PC-9 (cell line): Measurements from ENCODE around the gene OAT. TPM values are rescaled to one million over a fixed set of nuclear protein-coding genes. Genes with fewer than 3 reads are reported as not detected.
A peak's percentile ranks its signal among the peaks of the same experiment; 100 is the strongest.

Experiments
- Bru-seq: library from RNA; stranded (reverse); fragments of 400-500 nt; gene quantifications from one replicate; lab custom pipeline; 2021; lab: Mats Ljungman, UMichigan
- BruChase-seq, 2 experiments: library from RNA; stranded (reverse); fragments of 400-500 nt; gene quantifications; one replicate each; lab custom pipeline; 2021; lab: Mats Ljungman, UMichigan
- BruUV-seq: library from RNA; stranded (reverse); fragments of 400-500 nt; replicated peaks from 2 replicates; lab custom pipeline; 2021; lab: Mats Ljungman, UMichigan
- CTCF ChIA-PET: fragments of 300-600 bp; sonication (Branson Sonifier 250); formaldehyde crosslinking; loops from one replicate; lab custom pipeline; 2022; ENCODE audit warnings: antibody characterized with exemption; lab: Charles Lee
- POLR2A ChIA-PET: fragments of 300-600 bp; sonication (Branson Sonifier 250); formaldehyde crosslinking; loops from one replicate; lab custom pipeline; 2022; ENCODE audit warnings: antibody characterized with exemption; ENCODE audit not compliant: unreplicated experiment; lab: Charles Lee
- DNase-seq, 2 experiments: peaks; one replicate each; pipeline versions ENCODE4 v3.0.0 to v3.0.0-alpha.2; 2015 to 2022; ENCODE audit warnings: mixed read lengths in 1 of 2
- H2AFZ ChIP-seq: fragments of 200-600 bp; sonication (generic); 2 replicates; pipeline ENCODE4 v1.8.1; 2017; ENCODE audit warnings: antibody characterized with exemption
- H3F3A ChIP-seq: fragments of 200-600 bp; sonication (generic); 2 replicates; pipeline ENCODE4 v1.8.1; 2017; ENCODE audit warnings: antibody characterized with exemption, mild to moderate bottlenecking, low read depth; ENCODE audit not compliant: insufficient read depth
- H3K27ac ChIP-seq: fragments of 200-600 bp; sonication (generic); 2 replicates; pipeline ENCODE4 v1.6.1; 2016; ENCODE audit warnings: mixed run types
- H3K27me3 ChIP-seq: fragments of 200-600 bp; sonication (generic); 2 replicates; pipeline ENCODE4 v1.6.1; 2016; ENCODE audit warnings: low read depth, mixed run types; ENCODE audit not compliant: insufficient read depth
- H3K36me3 ChIP-seq: fragments of 200-600 bp; sonication (generic); 2 replicates; pipeline ENCODE4 v1.6.1; 2016; ENCODE audit warnings: low read depth, mixed run types
- H3K4me1 ChIP-seq: fragments of 200-600 bp; sonication (generic); replicated peaks from 2 replicates; pipeline ENCODE4 v1.6.1; 2016; ENCODE audit warnings: mixed run types; ENCODE audit not compliant: insufficient read depth
- H3K4me2 ChIP-seq: fragments of 200-600 bp; sonication (generic); 2 replicates; pipeline ENCODE4 v1.6.1; 2017; ENCODE audit warnings: mixed run types
- H3K4me3 ChIP-seq: fragments of 200-600 bp; sonication (generic); 2 replicates; pipeline ENCODE4 v1.6.1; 2016; ENCODE audit warnings: mixed run types
- H3K79me2 ChIP-seq: fragments of 200-600 bp; sonication (generic); 2 replicates; pipeline ENCODE4 v1.6.1; 2017; ENCODE audit warnings: low read depth, mixed run types
- H3K9me2 ChIP-seq: fragments of 200-600 bp; sonication (generic); 2 replicates; pipeline ENCODE4 v1.8.1; 2017; ENCODE audit warnings: mild to moderate bottlenecking; ENCODE audit not compliant: insufficient read depth
- H3K9me3 ChIP-seq: fragments of 200-600 bp; sonication (generic); 2 replicates; pipeline ENCODE4 v1.8.1; 2016; ENCODE audit warnings: low read depth; ENCODE audit not compliant: insufficient read depth
- H4K20me1 ChIP-seq: fragments of 200-600 bp; sonication (generic); 2 replicates; pipeline ENCODE4 v1.8.1; 2017; ENCODE audit not compliant: insufficient read depth
- EZH2 ChIP-seq: fragments of 200-600 bp; sonication (generic); IDR thresholded peaks from 2 replicates; pipeline ENCODE4 v1.8.0; 2017; ENCODE audit warnings: antibody characterized with exemption, low read depth
- intact Hi-C: fragments of 100-400 bp; cut with micrococcal nuclease; formaldehyde crosslinking; loops from one replicate; pipeline ENCODE4 v1.10.0; 2022; ENCODE audit not compliant: unreplicated experiment
- long read RNA-seq: library from polyadenylated mRNA; stranded (forward); transcript quantifications from one replicate; pipeline ENCODE4 v2.0.0, GENCODE V29; 2022
- total RNA-seq: library from RNA; stranded (reverse); gene quantifications from 2 replicates; pipeline ENCODE4 v1.2.3, GENCODE V29; 2021
- TF ChIP-seq, protein P1 (sequence below): fragments of 200-600 bp; sonication (generic); conservative IDR thresholded peaks from 2 replicates; pipeline ENCODE4 v1.6.1; 2017; ENCODE audit warnings: mixed run types, antibody characterized with exemption, mild to moderate bottlenecking, moderate library complexity

OAT gene
- 73.8 and 130 TPM in 2 replicates for total RNA-seq
- Bru-seq, nascent RNA = percentile 84 among the genes with signal in this experiment
- percentile 84 among the genes with signal in this experiment for BruChase-seq, experiment 1, labeled RNA remaining after a 2-hour chase
- BruChase-seq, experiment 2, labeled RNA remaining after a 6-hour chase = percentile 94 among the genes with signal in this experiment
- long read RNA-seq, transcript OAT-201 (10 exons, 2,048 nt) = major isoform, 227 of 263 reads
- long read RNA-seq, partial matches to known transcripts = 14 of 263 reads
- long read RNA-seq, other reads (novel, unspliced or antisense) = 21 of 263 reads

DNA sequence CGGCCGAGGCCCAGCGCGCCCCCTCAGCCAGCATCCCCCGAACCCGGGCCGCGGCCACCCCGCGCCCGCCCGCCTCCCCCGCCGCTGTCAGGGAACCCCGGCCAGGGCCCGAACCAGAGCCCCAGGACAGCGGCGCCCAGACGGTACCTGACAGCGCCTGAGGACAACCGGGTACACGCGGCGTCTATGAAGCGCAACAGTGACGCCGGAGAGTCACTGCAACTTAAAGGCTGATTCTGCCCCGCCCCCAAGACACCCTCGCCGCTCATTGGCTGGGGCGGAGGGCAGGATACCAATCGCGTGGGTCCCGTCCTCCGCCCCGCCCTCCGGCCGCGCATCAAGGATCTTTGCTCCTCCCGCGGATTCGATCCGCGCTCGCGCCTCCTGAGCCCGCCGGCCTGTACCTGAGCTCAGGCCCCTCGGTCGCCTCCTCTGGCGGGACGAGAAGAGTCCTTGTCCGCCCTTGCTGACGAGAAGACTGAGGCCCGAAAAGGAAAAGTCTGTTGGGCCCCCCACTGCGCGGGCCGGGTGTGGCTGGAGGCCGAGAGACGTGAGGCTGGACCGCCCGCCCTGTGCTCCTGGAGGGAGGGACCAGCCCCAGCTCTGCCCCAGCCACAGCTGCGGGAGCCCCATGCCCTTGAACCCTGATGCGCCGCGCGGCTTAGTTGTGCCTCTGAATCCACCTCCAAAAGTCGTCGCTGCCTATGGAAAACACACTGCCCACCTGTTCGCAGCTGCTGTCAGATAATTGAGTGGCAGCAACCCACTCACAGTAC lies at the start of gene OAT:
Gene OAT (minus strand): TSS at position 198 of the 776 bp plus-strand sequence. CDS start 6,752 bp downstream, outside the sequence.
- no peak for TF ChIP-seq EZH2
- TF ChIP-seq, protein P1, sequence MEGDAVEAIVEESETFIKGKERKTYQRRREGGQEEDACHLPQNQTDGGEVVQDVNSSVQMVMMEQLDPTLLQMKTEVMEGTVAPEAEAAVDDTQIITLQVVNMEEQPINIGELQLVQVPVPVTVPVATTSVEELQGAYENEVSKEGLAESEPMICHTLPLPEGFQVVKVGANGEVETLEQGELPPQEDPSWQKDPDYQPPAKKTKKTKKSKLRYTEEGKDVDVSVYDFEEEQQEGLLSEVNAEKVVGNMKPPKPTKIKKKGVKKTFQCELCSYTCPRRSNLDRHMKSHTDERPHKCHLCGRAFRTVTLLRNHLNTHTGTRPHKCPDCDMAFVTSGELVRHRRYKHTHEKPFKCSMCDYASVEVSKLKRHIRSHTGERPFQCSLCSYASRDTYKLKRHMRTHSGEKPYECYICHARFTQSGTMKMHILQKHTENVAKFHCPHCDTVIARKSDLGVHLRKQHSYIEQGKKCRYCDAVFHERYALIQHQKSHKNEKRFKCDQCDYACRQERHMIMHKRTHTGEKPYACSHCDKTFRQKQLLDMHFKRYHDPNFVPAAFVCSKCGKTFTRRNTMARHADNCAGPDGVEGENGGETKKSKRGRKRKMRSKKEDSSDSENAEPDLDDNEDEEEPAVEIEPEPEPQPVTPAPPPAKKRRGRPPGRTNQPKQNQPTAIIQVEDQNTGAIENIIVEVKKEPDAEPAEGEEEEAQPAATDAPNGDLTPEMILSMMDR = no peak; the same call in 1 of the 2 replicates
- BruUV-seq = TSS peak; percentile 93

DNA sequence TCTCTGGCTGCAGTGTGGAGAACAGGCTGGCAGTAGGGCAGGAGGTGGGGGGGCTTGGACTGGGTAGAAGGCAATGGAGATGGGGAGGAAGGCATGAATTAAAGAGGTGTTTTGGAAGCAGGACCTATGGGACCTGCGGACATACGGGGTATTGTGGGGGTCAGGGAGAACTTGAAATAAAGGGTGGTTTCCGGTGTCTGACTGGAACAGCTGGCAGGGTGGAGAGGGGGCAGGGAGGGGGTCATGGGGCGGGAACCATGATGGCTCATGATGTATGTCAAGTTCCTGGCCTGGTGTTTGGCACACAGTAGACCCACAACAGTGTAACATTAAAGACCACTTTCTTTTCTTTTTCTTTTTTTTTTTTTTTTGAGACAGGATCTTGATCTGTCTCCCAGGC lies 48.4 kb upstream of the OAT start:
- no peaks in the 10 kb centered on the region for H3K9me3 ChIP-seq
- no TSS peak for BruUV-seq
- intact Hi-C loops = no loop called here

More for the DNA sequence above, at the start of gene OAT:
- CTCF ChIA-PET = interaction anchor here (0.5 to 0.6 kb wide), 2 partner anchors 22 to 53 kb away, joined by 3 to 8 read pairs; no protein-coding TSS in a partner anchor
- Histone ChIP-seq H3K36me3 (no peaks in the 10 kb centered on the region), H3K4me1 (peaks cover 18% of the 10 kb centered on the region; the same call in 1 of the 2 replicates), H3F3A (no peaks in the 10 kb centered on the region), H3K79me2 (peaks cover 44% of the 10 kb centered on the region), H3K27me3 (no peaks in the 10 kb centered on the region), H3K4me3 (peak within 1 kb of the TSS; percentile 79), H3K27ac (peak within 1 kb of the TSS; percentile 56; the same call in 1 of the 2 replicates), H3K9me2 (no peaks in the 10 kb centered on the region), H4K20me1 (no peaks in the 10 kb centered on the region; the same call in 1 of the 2 replicates), H3K4me2 (peak within 1 kb of the TSS; percentile 88), H2AFZ (peak within 1 kb of the TSS; percentile 83), H3K9me3 (no peaks in the 10 kb centered on the region)
- intact Hi-C loops = loop anchor here (1.0 to 10.0 kb wide), 4 partner anchors 43 to 326 kb away; partner anchors contain the start of gene FAM53B
- POLR2A ChIA-PET = interaction anchor here (0.5 to 0.7 kb wide), 4 partner anchors 8 to 1465 kb away, joined by 3 to 11 read pairs (median 4); partner anchors contain the start of gene LHPP
- DNase-seq = peak; percentile 87 to 92

More for the DNA sequence above, 48.4 kb upstream of the OAT start:
- no peaks in the 10 kb centered on the region for H3K27me3 ChIP-seq
- H3K9me2 ChIP-seq = no peaks in the 10 kb centered on the region
- H3K27ac ChIP-seq = no peak overlapping the region
- no peaks in the 10 kb centered on the region for H3K36me3 ChIP-seq
- H3F3A ChIP-seq = peaks cover 14% of the 10 kb centered on the region; the same call in 1 of the 2 replicates
- ChIA-PET CTCF (no interaction called here), POLR2A (no interaction called here)
- no peak overlapping the region for H3K4me2 ChIP-seq
- H3K4me3 ChIP-seq = no peak overlapping the region
- peaks cover 16% of the 10 kb centered on the region; the same call in 1 of the 2 replicates for H3K79me2 ChIP-seq
- H2AFZ ChIP-seq = no peak overlapping the region
- H3K4me1 ChIP-seq = peaks cover 12% of the 10 kb centered on the region
- no peaks in the 10 kb centered on the region for H4K20me1 ChIP-seq
- no peak for TF ChIP-seq EZH2
- TF ChIP-seq, protein P1 = no peak
- DNase-seq = no peak
